C4-2B (cell line): ENCODE measurements around the gene CFAP97.

ENCODE experiments used
- CTCF ChIP-seq: fragments of 450-650 bp; conservative IDR thresholded peaks from 2 replicates; pipeline ENCODE4 v1.5.1; 2017; ENCODE audit warnings: mild to moderate bottlenecking
- ZFX ChIP-seq: fragments of 450-650 bp; IDR thresholded peaks from 2 replicates; pipeline ENCODE4 v1.6.1; 2017

DNA sequence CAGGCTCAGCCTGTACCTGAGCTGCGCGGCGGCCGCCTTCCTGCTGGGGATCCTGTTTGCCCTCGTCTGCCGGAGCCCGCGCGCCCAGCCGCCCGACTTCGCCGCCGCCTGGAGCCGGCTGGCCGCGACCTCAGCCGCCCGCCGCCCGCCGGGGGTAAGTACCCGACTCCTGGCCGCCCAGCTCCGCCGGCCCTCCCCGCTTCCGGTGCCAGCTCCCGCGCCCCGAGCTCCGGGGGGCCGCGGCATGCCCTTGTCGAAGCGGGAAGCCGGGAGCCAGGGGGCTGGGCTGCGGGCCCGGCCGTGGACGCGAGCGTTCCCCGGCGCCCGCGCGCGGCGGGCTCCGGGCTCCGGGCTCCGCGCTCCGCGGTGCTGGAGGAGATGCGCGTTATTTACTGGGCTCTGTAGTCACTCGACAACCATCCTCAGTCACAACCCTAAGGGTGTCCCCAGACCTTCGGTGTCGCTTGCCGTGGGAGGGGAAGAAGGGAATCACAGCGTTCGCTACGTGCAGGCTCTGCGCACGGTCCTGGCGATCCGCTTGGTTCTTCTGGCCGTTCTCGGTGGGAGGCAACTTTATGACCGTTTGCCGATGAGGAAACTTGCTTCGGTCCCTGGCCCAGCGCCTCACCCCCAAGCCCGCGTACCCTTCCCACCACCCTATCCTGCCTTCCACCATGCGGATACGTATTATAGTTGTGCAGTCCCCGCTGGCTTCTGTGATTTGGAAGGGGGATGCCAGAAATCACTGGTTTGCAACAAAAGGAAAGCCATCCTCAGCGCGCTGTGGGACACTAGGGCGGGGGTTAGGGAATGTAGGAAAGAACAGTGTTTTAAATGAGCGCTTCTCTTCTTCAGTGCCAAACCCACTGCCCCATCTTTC, 6.5 kb upstream of the CFAP97 start:
- TF ChIP-seq CTCF (no peak), ZFX (peak; percentile 59)
